Ovary (tissue), 3 donors: ENCODE data around the gene CFAP107.

ENCODE experiments used
- CTCF ChIP-seq, 3 donors: fragments of 450-650 bp in 2 of 3; fragments of 200-600 bp in 1 of 3; IDR thresholded peaks; one replicate each; pipeline versions ENCODE4 v1.5.1 to v1.8.0; 2016 to 2022; ENCODE audit warnings: antibody characterized with exemption in 3 of 3, mild to moderate bottlenecking in 1 of 3
- EP300 ChIP-seq: sonication (generic); formaldehyde crosslinking; IDR thresholded peaks from one replicate; pipeline ENCODE4 v1.6.1; 2017; ENCODE audit warnings: antibody characterized with exemption
- POLR2A ChIP-seq: fragments of 450-650 bp; IDR thresholded peaks from one replicate; pipeline ENCODE4 v1.6.1; 2017; ENCODE audit warnings: antibody characterized with exemption, mild to moderate bottlenecking, moderate library complexity
- donor health status: DM: no; HTN: no; CAD: no.

DNA sequence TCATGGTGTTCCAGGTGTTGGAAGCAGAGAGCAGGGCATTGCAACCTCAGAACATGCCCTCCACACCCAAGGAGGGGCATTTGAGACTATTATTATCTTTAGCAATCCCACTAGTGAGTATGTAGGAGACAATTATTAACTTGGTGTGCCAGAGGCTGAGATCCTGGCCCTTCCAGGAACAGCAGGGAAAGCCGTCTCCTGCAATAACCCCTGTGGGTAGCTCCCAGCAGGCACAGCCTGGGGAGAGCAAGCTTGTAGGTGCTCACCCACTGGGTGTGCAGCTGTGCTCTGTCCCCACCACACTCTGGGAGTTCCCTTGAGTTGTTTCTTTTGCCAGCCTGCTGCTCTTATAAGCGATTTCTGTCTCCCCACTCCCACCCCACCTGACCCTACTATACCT, 10.3 kb downstream of the CFAP107 start:
- no peak for TF ChIP-seq POLR2A
- TF ChIP-seq CTCF (IDR thresholded peaks at IDR 0.05): no peak
- no peak for TF ChIP-seq EP300
